Pons (tissue), 1 donor: ENCODE data around the gene ZNF624.

ENCODE experiments used
- DNase-seq: peaks from one replicate; pipeline ENCODE4 v3.0.0-alpha.2; 2016; ENCODE audit warnings: low spot score

Gene ZNF624

DNA sequence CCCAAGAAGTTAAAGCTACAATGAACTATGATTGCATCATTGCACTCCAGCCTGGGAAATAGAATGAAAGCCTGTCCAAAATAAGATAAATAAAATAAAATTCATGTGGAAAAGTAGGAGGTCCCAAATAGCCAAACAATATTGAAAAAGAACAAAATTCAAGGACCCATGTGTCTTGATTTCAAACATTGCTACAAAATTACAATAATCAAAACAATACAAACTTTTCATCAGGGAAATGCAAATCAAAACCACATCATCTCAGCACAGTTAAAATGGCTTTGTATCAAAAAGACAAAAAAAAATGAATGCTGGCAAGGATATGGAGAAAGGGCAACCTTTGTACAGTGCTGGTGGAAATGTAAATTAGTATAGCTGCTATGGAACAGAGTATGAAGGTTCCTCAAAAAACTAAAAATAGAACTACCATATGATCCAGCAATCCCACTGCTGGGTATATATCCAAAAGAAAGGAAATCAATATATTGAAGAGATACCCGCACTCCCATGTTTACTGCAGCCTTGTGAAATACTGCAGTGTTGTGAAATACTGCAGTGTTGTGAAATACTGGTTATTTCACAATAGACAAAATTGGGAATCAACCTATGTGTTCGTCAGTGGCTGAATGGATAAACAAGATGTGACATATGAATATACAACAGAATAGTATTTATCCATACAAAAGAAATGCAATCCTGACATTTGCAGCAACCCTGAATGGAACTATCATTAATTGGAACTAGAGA lies 60.1 kb downstream of the ZNF624 start:
- DNase-seq = peak; percentile 19

DNA sequence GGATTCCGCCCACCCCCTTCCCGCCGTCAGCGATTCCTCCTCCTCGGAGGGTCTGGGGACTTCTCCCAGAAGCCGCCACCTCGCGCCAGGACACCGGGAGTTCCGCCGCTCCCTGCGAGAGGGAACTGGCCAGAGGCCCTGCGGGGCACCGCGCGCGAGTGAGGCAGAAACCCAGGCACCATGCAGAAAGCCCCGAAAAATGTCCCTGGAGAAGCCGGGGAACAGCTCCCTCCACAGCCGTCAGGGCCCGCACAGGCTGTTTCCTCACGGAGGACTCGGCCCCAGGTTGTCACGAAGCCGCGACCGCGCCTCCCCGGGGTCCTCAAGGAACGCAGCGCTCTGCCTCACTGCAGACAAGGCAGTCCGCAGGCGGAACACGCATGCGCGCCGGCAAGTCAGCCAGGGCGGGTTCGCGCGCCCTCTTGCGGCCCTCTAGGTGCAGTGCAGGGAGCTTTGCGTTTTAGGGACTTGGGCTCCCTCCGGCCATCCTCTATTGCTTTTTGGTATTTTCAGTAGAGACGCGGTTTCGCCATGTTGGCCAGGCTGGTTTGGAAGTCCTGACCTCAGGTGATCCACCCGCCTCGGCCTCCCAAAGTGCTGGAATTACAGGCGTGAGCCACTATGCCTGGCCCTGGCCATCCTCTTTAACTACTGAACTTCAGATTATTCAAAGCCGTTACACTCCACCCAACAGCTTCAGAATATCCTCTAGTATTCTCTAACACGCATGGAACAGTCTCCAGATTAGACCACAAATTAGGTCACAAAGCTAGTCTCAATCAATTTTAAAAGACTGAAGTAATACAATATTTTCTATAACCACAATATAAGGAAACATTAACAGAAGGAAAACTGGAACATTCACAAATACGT lies 64.3 kb downstream of the ZNF624 start:
- peak; percentile 90 for DNase-seq

DNA sequence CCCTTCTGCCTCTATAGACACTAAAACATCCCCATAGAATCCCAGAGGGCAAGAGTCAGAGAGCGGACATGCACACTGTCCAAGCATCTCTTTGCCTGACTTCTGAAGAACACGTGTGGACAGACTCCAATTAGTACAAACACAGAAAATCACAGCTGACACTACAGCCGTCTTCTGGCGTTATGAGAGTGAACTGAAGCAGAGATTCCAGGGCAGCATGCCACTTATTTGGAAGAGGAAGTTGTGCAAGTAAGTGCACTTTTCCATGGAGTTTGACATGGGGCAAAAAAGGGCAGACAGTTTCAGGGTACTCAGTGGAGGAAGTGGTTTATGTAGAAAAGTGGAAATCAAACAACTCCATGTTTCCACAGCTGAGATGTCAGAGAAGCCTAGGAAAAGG lies 67.9 kb downstream of the ZNF624 start:
- DNase-seq = peak; percentile 15

DNA sequence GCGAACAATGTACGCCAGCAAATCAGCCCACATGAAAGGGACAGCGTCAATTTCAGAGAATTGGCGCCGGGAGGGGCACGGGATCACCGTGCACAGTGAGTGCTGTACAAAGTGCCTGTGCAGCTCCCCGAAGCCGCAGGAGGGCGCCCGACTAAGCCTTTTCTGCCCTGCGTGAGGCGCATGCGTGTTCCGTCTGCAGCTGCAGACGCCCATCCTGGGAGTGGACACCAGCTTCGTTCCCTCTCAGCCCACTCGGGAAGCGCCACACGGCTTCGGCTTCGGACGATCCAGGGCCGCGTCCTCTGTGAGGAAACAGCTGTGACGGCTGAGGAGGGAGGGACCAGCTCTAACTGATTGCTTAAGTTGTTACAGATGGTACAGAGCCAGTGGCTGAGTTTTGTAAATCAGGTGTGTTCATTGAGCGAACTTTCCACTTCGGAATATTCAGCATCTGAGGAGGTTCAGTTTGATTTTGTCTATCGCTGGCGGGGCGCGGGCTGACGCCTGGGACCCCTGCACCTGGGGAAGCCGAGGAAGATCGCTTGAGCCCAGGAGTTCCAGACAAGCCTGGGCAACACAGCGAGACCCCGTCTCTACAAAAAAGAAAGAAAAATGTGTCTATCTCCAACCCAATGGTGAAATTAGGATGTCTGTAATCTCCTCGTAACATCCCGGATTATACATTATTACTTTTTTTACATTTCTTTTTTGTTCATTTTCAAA lies 69.2 kb downstream of the ZNF624 start:
- peak; percentile 93 for DNase-seq

DNA sequence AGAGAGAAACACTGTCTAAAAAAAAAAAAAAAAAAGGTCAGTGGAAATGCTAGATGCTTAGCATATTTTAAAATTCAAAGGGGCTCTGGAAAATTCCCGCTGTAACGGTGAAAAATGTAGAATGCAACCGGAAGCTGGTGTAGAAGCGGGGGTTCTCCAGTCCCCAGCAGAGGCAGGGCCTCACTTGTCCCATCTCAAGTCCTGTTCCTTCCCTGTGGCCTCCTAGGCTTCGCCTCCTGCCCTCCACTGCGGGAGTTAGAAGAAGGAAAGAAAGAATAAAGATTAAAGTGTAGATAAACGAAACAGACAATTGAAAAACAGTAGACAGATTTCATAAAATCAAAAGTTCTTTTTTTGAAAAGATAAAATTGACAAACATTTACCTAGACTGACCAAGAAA lies 69.9 kb downstream of the ZNF624 start:
- no peak for DNase-seq

DNA sequence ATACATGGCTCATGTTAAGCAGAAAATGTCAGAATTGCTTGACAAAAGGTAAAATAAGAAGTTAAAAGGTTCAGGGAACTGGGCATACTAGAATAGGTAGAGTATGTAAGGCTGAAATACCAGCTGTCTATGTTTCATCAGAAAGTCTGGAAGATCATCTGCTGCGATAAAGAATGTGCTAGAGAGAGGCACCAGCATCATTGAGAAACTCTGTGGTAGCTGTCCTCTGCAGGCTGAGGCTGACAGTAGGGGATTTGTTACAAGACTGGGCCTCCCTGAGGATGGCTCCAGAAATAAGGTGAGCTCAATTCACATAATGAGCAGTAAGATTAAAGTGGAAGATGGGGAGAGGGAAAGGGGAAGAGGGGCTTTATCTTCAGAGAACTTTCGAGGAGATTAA lies 80.2 kb downstream of the ZNF624 start:
- no peak for DNase-seq
